Stimulated activated CD8-positive, alpha-beta memory T cell treated with anti-CD3 and anti-CD28 coated beads, Interleukin-2, amount 100 ng/mL, for 1 hour (primary cell): ENCODE results near the gene HDAC4.
"Not testable (repeated sequence)": the region's sequence is repeated elsewhere in the genome, so short reads cannot be mapped to it uniquely, and the experiment has no call there.

Source experiments
- DNase-seq, 2 donors: peaks; one replicate each; pipeline ENCODE4 v3.0.0-alpha.2; 2020; ENCODE audit warnings: low read depth in 2 of 2

HDAC4 gene

GRCh38 chr2:239047420-239047819 lies 353.4 kb downstream of the HDAC4 start:
- DNase-seq: no peak

GRCh38 chr2:239046822-239047221 lies 354.0 kb downstream of the HDAC4 start:
- no peak for DNase-seq

- no peak for DNase-seq
Observed at GRCh38 chr2:239044336-239044735, 356.5 kb downstream of the HDAC4 start.

DNA sequence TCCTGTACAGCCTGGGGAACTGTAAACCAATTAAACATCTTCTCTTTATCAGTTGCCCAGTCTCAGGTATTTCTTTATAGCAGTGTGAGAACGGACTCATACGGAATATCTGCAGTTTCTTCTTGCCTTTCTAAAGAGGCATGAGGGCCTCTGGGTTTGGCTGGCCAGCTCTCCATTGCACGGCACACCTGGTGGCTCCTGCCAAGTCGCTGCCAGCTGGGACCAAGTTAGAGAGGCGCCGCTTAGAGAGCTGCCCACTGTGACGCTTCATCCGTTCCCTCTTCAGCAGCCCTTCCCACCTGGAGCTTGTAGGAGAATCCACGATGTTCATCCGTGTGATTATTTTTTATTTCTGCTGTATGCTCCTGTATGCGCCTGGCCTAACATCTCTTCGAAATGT lies 357.5 kb downstream of the HDAC4 start:
- no peak for DNase-seq

DNA sequence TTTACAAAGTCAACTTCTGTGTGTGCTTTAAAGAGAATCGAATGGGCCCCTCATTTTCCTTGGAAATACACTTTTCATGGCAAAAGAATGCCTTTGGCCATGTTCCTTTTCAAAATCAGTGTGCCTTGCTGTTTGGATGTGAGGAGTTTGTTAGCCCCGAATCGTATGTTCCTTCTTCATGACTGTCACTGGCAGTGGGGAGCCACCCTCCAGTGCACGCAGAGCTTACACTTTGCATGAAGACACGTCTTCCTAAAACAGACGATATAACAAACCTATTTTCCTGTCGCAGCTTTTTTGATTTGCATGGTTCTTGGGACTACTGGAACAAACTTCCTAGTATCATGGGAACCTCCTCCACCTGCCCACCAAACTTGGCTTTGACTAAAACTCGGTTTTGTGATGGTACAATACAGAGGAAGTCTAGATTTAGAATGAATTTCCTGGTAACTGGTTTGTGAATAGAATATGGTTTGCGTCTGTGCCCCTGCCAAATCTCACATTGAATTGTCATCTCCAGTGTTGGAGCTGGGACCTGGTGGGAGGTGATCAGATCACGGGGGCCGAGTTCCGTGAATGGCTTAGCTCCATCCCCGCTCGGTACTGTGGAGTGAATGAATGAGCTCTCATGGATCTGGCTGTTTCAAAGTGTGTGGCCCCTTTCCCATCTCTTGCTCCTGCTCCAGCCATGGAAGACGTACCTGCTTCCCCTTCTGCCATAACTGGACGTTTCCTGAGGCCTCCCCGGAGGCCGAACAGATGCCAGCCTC lies 358.1 kb downstream of the HDAC4 start:
- no peak for DNase-seq

DNA sequence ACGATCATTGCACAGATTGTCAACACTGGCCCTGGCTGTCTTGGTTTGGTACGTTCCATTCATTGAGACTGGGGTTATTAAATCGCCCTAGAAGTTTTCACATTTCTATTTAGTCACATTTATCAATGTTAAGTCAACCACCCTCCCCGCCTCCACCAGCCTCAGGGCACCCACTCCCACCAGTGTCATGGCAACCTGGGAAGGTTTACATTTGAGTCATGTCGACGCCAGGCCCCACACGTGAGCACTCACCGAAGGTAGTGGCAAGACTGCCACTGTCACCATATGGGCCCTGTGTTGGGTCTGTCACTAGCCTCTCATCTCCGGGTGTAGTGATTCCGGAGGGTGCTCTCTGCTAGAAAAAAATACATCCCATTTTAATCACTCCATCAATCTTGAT lies 358.8 kb downstream of the HDAC4 start:
- DNase-seq: no peak

DNA sequence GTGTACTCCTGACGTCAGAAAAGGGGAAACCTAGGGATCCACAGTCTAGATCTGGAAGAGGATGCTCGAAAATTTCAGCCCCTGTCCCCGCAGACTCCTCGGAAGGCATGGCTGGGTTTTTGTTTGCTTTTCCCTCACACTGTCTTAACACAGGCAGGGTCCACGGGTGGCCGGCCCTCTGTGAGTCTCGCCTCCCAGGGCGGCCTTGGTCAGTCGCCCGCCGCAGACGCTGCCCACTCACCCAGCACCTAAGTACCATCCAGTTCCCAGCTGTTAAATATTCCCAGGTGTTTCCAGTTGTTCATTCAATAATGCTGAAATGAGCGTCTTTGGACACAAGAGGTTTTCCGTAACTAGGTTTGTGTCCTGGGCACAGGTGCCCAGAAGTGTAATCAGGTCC lies 359.8 kb downstream of the HDAC4 start:
- no peak for DNase-seq

GRCh38 chr2:239040152-239040761 lies 360.6 kb downstream of the HDAC4 start:
- DNase-seq: no peak

GRCh38 chr2:239039479-239039861 lies 361.4 kb downstream of the HDAC4 start:
- no peak for DNase-seq

DNA sequence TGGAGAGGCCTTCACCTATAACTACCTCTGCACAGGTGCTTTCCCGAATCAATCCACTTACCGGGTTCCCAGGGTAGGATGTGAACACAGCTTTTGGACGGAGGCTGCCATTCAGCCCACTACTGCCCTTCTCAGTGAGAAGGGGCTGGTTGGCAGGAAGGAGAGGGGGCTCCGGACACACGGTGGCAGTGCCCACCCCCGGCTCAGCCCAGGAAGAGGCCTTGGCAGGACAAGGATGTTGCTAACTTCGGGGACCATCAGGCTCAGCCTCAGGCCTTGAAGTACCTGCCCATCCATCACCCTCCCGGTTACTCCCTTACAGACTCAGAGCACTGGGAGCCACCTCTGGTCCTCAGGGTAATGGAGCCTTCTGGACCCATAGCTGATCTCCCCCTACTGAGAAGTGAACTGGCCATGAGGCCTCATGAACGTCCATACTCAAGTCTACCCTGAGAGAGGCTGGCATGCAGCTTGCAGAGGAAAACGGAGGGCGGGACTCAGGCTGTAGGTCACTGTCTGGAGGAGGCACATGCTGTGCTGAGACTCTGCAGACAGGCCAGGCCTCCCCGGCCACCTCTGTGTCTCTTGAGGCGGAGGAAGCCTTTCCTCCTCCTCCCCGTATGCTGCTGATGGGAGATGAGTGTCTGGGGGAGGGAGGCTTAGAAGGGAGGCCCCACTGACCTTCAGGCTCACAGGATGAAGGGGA lies 361.9 kb downstream of the HDAC4 start:
- DNase-seq: no peak

DNA sequence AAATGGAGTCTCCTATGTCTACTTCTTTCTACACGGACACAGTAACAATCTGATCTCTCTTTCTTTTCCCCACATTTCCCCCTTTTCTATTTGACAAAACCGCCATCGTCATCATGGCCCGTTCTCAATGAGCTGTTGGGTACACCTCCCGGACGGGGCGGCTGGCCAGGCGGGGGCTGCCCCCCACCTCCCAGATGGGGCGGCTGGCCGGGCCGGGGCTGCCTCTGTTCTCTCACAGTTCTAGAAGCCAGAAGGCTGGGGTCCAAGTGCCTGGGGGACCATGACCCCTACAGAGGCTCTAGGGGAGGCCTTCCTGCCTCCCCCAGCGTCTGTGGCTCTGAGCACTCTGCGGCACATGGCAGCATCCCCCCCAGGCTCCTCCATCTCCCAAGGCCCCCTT lies 362.5 kb downstream of the HDAC4 start:
- not testable (repeated sequence) for DNase-seq

- DNase-seq: no peak
Observed at GRCh38 chr2:239037559-239037910, 363.3 kb downstream of the HDAC4 start.

DNA sequence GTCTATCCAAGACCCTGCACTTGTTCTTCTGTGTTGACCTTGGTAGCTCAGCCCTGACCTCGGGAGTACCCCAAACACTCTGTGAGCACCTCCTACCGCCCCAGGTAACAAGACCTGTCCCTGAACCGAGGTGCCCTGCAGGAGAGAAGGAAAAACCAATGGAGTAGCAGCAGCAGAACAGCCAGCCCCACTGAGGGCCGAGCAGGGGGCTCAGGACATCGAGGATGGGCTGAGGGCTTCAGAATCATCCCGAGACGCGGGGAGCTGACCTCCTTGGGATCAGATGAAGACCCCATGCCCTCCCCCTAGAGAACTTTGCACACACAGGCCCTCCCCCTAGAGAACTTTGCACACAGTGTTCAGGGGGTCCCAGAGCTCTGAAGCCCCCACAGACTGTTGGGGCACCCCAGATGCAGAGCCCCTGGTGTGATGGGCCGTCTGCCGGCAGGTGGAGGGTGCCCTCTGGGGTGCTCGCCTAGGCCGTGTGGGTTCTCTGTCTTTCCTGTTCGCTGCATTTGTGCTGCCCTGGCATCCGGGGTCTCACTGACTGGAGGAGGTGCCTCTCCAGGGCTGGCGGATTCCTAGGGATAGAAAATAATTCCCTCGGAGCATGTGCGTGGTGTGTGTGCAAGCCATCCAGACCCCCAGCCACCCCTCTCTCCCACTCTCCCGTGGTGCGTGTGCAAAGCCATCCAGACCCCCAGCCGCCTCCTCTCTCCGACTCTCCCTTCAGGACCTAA lies 363.8 kb downstream of the HDAC4 start:
- no peak for DNase-seq

DNA sequence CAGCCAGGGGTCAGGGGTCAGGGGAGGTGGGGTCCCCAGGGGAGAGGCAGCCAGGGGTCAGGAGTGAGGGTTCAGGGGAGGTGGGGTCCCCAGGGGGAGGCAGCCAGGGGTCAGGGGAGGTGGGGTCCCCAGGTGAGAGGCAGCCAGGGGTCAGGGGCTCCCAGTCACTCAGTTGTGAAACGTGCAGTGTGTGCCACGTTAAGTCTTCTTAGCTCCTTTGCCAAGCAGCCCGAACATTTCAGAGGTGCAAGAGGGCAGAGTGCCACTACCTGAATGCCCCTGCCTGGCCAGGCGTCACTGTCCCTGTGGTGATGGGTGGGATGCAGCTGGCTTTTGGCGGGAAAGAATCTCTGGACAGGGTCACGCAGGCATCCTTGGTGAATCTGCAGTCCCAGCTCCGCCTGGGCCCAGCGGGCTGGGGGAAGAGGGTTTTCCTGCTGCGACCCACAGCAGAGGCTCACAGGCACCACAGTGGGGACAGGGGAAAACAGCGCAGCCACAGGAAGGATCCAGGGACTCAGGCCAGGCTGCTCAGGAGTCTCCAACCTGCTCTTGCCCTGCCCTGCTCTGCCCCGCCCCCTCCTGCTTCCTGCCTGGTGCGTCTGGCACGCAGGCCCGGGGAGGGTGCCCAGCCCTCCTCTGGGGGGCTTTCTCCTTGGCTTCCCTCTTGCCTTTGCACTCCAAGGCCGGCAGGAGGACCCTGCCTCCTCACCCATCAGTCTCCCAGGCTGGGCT lies 364.7 kb downstream of the HDAC4 start:
- DNase-seq: no peak

GRCh38 chr2:239035361-239035814 lies 365.4 kb downstream of the HDAC4 start:
- DNase-seq: peak; percentile 28 to 49

DNA sequence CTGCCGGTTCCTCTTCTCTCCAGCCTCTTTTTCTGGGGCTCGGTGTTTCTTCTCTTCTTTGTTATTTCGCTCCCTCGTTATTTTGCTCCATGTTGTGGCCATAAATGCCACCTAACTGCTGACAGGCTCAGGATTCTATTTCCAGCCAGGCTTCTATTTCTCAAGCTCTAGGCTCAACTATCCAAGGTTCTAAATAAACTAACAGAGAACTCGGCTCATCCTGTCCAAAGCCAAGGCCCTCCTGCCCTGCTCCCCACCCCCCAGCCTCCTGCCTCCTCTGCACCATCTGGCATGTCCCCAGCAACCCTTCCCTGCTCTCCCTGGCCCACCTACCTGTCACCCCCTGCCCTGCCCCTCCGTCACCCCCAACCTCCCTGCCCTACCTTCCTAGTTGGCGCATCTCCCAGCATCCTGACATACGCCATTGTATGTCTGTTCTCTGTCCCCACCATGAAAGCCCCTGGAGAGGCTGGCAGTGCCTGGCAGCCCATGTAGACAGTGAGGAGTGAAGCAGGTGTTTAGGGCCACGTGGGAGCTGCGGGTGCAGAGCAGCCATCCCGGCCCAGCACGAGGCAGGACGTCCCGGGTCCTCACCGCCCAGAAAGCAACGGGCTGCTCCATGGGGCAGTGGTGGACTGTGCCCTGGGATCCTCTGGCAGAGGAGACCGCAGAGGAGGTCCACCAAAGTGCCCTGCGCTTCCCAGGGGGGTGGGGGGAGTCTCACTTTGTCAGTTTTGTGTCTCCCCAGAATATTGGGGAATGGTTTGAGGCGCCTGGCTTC lies 366.1 kb downstream of the HDAC4 start:
- no peak for DNase-seq

- DNase-seq: no peak
Observed at GRCh38 chr2:239033801-239034560, 366.8 kb downstream of the HDAC4 start.

GRCh38 chr2:239029958-239030357 lies 370.9 kb downstream of the HDAC4 start:
- DNase-seq: no peak

- DNase-seq: no peak
Observed at GRCh38 chr2:239028253-239028619, 372.6 kb downstream of the HDAC4 start.
